ENCODE data around the gene SLC13A3.

SLC13A3 gene

DNA sequence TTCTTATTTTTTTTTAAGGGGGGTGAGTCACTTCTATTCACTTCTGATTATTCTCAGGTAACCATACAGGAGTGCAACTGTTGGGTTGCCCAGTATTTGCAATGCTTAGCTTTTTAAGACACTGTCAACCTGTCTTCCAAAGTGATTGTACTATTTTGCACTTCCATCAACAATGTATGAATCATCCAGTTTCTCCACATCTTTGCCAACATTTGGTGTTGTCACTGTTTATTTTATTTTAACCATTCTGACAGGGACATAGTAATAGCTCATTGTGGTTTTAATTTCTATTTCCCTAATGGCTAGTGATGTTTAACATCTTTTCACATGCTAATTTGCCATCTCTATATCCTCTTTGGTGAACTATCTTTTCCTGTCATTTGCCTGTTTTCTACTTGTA, 1.4 kb upstream of the SLC13A3 start:
- DNase-seq (ENCODE audit: low spot score), result no peak

DNA sequence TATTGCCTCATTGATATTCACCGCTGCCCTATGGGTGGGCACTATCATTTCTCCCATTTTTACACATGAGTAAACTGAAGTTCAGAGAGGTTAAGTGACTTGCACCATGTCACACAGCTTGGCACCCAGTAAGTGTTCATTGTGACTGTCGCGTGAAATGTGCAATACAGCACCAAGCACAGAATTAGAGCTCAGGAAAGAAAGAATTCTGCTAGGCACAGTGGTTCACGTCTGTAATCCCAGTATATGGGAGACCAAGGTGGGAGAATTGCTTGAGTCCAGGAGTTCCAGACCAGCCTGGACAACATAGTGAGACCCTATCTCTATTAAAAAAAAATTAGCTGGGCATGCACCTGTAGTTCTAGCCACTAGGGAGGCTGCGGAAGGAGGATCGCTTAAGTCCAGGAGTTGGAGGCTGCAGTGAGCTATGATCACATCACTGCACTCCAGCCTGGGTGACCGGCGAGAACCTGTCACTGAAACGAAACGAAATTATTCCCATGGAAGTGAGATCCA, 626 bp downstream of the SLC13A3 start:
- no peak for DNase-seq (ENCODE audit: low spot score)

DNA sequence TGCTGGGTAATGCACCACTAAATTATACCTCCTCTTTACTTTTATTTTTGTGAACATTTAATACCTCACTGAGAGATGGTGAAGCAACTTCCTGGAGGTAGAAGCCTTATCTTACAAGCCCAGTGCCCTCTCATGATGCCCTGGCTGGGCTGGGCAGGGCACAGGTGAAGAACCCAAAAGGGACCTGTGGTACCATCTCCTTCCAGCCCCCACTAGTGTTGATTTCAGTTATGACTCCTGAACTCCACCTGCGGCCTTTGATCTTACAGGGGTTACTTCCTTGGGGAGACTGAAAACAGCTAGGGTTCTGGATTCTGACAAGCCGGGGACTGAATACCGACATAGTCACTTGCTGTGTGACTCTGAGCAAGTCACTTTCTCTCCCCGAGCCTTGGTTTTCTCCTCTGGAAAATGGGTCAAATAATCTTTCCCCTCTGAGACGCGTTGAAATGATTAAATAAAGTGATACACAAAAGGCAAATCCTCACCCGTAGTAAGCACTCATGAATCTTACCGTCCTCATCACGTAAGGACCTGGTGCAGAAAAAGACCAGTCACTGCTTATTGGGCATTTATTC, 1.2 kb downstream of the SLC13A3 start:
- DNase-seq (ENCODE audit: low spot score), result no peak

DNA sequence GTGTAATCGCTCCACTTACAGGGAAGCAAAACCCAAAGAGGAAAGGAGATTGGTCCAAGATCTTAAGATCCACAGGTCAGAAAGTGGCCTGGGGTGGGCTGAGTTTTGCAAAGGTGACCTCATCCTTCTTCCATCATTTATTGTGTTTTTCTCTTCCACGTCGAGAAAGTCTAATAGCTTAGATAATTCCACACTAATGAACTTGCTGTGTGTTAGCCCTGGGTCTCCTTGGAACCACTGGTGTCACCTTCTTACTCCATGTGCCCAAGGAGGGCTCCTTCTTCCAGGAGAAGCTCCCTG, 1.7 kb downstream of the SLC13A3 start:
- no peak for DNase-seq (ENCODE audit: low spot score)

DNA sequence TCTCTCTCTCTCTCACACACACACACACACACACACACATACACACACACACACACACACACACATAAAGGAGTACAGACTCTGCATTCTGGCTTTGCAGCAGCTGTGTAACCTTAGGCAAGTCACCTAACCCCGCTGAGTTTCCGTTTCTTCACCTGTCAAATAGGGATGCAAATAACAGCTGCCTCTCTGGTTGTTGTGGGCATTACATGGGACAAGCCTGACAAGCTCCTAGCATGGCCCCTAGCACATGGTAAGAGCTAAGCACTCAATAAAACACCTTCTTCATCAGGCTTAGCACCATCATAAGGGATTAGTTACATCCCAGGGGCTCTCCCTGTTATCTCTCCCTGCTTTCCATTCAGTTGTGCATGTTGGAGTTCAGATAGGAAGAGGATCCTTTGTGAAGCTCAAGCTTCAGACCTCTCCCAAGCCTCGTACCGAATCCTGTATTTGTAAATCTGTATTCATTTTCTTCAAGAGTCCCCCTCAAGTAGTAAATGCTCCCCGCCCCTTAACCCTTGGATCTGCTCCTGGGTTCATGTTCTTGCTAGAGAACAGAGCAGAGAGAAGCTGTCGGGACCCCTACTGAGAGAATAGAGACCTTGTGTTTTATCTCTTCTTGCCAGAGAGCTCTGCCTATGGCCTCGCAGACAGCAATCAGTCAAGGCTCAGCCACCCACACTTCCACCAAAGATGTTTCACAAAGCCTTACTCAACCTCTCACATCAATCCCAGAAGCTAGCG, 2.2 kb downstream of the SLC13A3 start:
- DNase-seq (ENCODE audit: low spot score), result no peak

DNA sequence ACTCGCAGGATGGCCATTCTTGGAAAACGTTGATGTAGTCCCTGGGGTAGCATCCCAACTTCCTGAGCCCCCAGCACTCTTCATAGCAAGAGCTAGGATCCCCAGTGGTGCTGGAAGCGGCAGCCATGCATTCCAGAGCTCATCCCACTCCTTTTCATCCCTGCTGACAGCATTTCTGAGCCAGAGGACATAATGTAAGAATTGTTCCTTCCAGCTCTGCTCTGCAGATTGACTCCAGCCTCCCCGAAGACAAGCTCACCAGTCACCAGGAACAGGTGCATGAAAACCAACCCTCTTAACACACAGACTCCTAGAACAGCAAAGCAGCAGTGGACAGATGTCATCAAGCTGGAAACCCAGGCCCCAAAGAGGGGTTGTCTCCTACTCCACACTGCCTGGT, 3.8 kb downstream of the SLC13A3 start:
- no peak for DNase-seq (ENCODE audit: low spot score)

DNA sequence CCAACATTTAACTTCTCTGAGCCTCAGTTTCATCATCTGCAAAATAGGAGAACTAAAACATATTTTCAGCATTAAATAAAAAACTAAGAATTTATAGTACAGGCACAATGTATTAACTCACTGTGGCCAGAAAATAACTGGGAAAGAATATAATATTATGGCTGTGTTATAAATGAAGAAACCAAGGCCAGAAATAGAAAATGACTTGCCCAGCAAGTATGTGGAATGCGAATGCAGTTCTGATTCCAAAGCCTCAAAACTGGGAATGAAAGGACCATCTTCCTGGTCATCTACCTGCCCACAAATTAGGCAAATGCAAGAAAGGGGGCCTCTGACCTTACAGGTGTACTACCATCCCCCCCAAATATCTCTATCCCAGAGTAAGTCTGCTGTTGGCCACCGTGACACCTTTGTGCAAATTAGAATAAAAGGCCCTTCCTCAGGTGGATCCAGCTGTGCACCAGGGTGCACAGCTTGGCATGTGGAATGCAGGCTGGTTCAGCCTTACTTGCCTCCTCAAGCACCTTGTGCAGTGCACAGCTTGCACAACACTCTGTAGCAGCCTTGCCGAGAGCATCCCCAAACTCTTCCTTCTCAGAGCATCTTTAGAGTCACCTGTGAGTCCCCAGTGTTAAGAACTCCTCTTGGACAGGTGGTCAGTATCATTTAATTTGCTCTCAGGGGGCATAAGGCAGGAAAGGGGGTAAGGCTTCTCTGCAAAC, 4.4 kb downstream of the SLC13A3 start:
- DNase-seq (ENCODE audit: low spot score), result no peak

DNA sequence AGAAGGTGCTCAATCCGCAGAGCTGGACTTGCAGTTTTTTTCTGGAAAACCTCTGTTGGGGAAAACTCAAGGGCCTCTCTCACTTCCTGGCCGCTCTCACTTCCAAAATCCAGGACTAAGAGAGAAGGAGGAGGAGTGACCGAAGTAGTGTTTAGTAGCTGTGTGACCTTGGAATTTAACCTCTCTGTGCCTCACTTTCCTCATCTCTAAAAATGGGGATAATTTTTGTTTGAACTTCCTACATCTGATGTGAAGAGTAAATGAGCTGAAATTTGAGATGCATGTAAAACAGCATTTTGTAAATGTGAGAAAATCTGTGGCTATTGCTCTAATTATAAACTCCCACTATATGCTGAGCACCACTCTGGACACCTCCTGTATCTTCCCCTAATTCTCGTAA, 5.1 kb downstream of the SLC13A3 start:
- DNase-seq (ENCODE audit: low spot score), result no peak

DNA sequence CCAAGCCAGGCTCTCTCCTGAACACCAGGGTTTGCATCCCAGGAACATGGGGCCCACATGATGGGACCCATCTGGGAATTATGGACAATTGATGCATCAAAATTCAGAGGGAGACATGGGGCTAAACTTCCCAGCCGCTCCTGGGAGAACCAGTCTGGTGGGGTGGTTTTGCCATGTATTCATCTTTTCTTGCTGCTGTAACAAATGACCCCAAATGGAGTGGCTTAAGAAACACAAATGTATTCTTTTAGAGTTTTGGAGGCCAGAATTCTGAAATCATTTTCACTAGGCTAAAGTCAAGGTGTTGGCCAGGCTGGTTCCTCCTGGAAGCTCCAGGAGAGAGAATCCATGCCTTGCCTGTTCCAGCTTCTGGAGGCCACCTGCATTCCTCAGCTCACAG, 6.5 kb downstream of the SLC13A3 start:
- DNase-seq (ENCODE audit: low spot score), result no peak

DNA sequence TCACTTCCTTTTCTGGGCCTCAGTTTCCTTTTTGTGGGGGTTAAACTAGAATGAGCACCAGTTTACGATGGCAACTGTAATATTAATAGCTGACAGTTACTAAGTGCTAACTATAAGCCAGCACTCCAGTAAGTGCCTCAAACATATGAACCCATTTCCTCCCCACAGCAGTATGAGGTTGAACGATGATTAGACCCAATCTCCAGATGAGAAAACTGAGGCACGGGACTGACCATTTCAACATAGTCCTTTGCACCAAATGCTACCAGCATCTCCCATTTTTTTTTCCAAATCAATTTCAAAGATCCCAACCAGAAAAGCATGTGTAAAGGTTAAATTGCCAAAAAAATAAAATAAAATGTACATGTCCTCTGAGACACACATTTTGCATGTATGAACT, 7.1 kb downstream of the SLC13A3 start:
- DNase-seq (ENCODE audit: low spot score), result no peak

DNA sequence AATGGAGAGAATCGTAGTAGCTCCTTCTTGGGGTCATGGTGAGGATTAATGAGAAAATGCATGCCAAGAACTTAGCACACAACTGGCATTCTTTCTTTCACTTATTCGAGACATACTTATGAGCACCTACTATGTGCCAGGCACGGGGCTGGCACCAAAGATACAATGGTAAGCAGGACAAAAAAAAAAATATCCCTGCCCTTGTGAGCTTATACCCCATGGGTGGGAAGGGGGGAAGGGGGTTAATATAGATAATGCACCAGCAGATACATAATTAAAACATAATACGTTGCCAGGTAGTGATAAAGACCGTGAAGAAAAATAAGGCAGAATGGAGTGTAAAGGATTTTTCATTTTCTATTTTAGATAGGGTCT, 8.3 kb downstream of the SLC13A3 start:
- DNase-seq (ENCODE audit: low spot score), result no peak

DNA sequence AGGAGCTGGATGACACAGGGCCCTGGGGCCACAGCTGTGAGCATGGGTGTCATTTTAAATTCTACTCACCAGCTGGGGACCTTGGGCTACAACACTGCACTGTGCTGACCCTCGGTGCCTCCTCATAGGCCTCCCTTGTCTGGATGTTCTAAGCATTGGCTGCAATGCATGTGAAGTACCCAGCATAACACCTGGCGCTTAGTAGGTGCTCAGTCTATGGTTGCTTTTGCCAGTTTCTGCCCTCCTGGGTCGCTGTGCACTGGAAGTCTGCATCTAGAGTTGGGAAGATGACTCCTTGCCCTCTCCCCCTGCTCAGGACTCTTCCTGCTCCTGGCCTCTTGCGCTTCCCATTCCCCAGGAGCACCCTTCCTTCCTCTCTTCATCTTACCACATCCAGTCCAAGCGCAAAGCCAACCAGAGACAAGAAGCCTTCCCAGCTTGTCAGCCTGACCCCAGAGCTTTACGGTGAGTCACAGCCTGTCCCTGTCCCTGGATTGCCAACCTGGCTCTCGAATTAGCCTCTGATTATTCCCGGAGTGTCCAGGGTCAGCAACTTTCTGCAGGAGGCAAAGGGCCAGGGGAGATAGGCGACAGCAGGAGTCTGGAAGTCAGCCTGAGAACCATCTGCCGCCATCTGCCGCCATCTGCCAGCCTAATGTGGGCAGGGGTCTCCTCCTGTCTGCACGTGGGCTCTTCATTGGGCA, 8.8 kb downstream of the SLC13A3 start:
- DNase-seq (ENCODE audit: low spot score), result no peak

DNA sequence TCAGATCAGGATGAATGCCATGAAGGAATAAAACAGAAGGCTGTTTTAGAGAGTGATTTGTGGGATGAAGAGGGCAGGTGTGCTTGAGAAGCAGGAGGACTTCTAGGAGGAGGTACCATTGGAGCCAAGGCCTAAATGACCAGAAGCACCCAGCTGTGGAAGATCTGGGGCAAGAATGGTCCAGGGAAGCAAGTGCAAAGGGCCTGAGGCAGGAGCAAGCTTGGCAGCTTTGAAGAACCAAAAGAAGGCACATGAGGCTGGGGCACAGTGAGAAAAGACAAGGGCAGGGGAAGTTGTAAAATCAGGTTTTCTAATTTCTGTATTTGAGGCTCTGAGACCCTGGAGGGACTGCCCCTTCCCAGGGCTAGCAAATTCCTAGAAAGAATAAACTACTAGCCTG, 9.8 kb downstream of the SLC13A3 start:
- DNase-seq (ENCODE audit: low spot score), result no peak

DNA sequence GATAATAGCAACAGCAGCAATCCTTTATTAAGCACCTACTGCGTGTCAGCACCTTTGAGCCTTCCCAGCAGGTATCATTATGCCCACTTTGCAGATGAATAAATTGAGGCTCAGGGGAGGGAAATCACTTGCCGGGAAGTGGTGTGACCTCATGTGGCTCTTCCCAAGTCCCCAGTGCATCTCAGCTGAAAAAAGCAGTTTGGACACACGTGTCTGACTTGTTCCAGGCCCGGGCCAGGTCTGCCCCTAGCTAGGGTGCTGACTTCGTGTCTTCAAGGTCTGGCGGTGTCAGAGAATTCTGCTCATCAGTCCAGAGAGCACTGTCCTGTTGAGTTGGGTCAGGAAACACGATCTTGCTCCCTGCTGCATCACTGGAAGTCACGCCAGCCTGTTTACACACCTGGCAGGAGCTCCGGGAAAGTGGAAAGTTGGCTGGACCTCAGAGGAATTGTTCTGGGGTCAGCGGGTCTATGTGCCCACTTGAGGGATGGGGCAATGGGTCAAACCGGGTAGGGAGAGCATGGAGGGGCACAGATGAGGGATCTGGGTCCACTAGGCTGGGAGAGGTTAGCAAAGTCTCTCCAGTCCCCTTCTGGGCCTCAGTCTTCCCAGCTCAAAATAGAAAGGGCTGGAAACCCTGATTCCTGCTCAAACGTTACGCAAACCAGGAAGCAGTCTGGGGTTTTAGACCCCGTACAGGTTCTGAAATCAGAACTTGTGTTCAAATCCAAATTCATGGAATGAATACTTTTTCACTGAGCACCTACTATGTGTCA, 10.5 kb downstream of the SLC13A3 start:
- no peak for DNase-seq (ENCODE audit: low spot score)

DNA sequence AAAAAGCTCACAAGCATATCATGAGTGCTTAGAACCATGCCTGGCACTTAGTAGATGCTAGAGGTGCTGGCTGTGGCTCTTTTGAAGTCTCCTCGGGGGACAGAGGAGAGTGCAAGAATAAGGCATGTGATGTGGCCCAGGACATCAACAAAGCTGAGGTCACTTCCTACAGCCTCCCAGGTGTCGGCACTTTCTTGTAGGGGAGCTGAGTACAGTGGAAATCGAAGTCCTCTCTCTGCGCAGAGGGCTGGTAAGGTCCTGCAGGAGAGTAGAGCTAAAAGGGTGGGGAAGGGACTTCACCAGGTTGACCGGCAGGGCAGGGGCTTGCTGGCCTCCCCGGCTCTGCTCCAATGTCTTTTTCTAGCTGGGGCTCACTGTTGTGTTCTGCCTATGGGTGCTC, 11.2 kb downstream of the SLC13A3 start:
- no peak for DNase-seq (ENCODE audit: low spot score)

DNA sequence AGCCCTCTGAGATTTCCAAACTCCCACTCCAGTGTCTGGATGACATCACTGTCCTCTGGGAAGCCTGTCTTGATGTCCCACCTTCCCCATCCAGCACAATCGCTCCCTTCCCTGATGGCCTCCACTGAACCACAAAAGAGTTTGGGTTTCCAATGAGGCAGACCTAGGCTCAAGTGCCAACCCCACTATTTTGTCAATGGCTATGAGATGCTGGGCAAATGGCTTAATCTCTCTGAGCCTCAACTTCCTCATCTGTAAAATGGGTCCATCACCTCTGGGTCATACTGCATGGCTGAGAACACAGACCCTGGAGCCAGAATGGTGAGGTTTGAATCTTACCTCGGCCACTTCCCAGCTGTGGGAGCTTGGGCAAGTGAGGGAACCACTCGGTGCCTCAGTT, 11.7 kb downstream of the SLC13A3 start:
- DNase-seq (ENCODE audit: low spot score), result no peak

DNA sequence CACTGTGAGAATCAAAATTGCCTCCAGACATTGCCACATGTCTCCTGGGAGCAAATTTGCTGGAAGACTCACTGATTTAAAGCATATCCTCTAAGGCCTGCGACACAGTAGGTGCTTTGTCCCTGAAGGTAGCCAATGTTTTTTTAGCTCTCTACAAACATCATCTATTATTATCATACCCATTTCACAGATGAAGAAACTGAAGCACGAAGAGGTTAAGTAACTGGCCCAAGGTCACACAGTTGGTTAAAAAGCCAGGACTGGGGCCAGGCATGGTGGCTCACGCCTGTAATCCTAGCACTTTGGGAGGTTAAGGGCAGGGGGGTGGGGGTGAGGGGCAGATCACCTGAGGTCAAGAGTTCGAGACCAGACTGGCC, 12.4 kb downstream of the SLC13A3 start:
- no peak for DNase-seq (ENCODE audit: low spot score)

DNA sequence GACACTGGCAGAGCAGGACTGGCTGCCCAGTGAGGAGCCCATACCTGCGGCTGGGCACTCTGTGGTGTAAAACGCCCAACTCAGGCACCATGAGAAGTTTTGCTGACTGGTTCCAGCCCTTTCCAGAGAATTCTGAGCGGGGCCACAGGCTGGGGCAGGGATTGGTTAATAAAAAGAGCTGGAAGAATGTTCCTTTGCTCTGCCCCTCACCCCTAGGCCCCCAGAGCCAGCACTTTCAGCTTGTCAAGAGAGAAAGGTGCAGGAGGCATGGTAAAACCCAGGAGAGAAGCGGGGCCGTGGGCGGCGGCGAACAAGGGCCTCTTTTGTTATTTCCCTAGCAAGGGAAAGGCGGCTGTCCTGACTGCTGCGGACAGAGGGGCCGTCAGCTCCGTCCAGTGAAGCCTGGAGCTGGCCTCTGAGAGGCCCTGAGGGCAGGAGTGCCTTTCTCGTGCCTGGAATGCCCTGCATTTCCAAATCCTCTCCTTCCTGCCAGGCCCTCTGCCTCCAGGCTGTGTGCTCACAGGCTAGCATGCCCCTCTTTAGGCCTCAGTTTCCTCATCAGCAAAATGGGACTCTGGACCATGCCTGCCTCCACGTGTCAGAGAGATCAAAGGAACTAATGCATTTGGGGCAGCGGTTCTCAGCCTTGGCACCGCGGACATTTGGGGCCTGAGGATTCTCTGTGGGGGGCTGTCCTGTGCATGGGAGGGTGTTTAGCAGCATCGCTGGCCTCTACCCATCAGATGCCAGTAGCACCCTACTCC, 12.9 kb downstream of the SLC13A3 start:
- no peak for DNase-seq (ENCODE audit: low spot score)

DNA sequence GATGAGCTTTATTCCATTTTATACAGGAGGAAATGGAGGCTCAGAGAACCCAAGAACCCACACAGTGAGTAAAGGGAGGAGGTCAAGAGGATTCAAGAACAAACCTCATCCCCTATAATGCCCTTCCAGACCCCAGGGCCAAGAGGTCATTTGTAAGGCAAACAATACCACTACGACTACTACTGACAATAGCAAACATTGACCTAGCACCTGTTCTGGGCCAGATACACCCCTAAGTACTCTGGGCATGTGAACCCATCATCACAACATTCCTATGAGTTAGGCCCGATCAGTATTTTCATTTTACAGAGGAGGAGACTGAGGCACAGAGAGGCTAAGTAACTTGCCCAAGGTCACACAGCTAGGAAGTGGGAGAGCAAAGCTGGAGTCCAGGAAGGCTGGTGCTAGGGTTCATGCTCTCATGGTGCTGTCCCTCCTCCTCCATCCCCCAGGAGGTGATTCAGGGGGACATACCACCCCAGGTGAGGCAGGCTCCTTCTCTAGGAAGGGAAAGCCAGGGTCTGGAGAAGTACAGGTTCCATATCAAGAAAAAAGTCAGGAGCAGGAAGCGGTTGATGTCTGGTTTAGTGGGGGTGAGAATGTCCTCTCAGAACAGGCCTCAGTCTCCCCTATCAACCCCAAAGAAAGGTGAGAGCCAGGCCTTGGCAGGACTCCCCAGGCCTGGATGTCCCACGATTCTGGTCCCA, 13.7 kb downstream of the SLC13A3 start:
- no peak for DNase-seq (ENCODE audit: low spot score)

DNA sequence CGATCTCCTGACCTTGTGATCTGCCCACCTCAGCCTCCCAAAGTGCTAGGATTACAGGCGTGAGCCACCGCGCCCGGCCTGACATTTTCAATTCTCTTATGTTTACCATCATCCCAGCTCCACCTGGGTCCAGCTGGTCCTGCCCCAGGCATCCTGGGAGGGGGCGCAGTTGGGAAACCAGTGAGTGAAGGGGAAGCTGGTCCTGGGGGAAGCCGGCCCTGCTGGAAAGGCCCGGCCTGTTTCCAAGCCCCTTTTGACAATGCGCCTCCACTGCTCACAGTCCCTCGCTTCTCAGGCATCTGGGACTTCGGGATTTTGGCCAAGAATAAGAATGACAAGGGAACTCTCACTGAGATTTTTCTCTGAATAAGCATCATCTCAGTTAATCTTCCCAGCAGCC, 14.2 kb downstream of the SLC13A3 start:
- DNase-seq (ENCODE audit: low spot score), result no peak

DNA sequence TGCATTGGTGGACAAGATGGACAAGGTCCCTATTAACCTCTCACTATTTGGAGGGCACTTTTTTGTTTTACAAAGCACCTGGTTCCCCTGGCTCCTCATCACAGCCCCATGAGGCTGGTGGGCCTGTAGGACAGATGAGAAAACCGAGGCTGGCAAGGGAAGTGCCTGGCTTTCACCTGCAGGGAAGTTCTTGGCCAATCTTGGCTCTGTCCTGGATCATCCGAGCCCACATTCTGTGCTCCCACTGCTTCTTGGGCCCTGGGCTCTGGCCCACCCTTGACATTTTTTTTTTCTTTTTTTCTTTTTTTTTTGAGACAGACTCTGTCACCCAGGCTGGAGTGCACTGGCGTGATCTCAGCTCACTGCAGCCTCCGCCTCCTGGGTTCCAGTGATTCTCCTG, 14.7 kb downstream of the SLC13A3 start:
- no peak for DNase-seq (ENCODE audit: low spot score)
